ENCODE measurements around the gene MGRN1. TPM values are rescaled to one million over a fixed set of nuclear protein-coding genes. Genes with fewer than 3 reads are reported as not detected.

The MGRN1 gene
- polyA plus RNA-seq, 3 donors = 15.2 to 31.7 (median 20.1) TPM

DNA sequence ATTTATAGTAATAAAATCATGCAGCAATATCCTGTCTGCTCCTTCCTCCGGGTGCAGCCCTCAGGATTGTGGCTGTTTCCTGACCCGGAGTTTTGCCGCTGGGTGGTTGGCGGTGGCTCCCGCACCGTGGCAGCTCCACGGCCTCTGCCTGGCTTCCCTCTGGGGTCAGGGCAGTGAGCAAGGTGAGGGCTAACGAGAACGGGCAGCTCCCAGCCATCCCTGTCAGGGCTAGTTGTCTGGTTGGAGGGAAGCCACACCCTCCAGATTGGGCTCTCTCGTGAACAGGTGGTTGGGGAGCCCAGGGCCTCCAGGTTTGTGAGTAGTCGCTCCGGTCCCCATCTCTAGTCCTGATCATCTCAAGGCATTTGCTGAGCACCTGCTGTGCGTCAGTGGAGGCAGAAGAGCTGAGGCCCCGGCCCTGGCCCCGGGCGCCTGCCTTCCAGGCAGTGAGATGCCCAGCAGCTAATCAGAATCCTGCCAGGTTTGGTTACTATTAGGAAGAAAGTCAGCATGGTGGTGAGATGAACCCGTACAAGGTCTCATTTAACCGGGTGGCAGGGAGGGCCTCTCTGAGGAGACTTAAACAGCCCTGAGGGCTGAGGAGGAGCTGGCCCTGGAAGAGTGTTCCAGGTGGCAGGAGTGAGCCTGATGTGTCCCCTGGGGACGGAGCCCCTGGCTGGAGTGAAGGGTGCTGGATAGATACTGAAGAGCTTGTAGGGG is 66.5 kb downstream of the MGRN1 start:
- WGBS, 3 donors = 48 to 75% (median 51%) methylated on average over 19 of the region's 19 CpGs
- H3K27ac ChIP-seq (ENCODE audit: low read depth, low read length) = no peak overlapping the region

GRCh38 chr16:4691666-4692412 is 67.2 kb downstream of the MGRN1 start:
- WGBS, 3 donors = 73 to 81% (median 78%) methylated on average over 20 of the region's 20 CpGs

DNA sequence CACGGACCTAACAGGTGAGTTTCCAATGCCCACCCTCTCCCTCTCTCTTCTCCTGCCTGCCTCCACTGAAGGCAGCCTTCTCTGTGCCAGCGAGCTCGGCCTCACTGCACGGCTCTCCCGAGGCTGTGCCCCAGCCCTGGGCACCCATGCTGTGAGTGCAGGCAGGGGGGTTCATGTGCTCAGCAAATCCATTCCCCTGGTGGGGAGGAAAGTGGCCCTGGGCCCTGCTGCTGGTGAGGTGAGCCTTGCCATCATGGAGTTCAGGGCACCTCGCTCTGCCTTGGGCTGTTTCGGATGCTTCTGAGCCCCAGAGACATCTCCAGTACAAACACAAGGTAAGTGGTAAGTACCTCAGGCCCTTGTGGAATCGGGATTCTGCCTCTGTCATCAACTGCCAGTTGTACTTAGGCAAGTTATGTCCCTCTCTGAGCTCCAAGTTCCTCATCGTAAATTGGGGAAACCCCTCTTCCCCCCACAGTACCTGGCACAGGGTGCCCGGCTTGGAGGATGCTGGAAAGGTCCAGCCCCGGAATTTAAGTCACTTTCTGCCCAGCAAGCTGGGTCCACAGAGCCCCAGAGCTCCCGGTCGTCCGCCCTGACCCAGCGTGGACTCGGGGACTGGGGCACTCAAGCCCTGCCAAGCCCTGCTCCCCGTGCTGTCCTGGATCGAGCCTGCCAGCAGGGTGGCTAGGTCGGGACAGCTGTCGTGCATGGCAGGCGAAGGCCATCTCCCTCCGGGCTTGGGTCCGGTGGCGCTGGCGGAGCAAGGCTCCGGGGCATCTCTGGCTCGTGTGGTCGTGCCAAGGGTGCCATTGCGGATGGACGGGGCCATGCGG is 68.1 kb downstream of the MGRN1 start:
- no peak overlapping the region for H3K27ac ChIP-seq (ENCODE audit: low read depth, low read length)
- WGBS, 3 donors = 18 to 26% (median 20%) methylated on average over 30 to 31 of the region's 31 CpGs

More at GRCh38 chr16:4691666-4692412, 67.2 kb downstream of the MGRN1 start:
- no peak overlapping the region for H3K27ac ChIP-seq (ENCODE audit: low read depth, low read length)

GRCh38 chr16:4693296-4693955 is 68.8 kb downstream of the MGRN1 start, which contains the start of gene NUDT16L1:
Gene NUDT16L1 (plus strand): TSS chr16:4693562. CDS start chr16:4693727, 165 bp downstream.
- 0 to 1% (median 1%) methylated on average over 52 to 91 of the region's 91 CpGs for WGBS, 3 donors
- no peak within 1 kb of the TSS for H3K27ac ChIP-seq (ENCODE audit: low read depth, low read length)

GRCh38 chr16:4693956-4694641 is 69.5 kb downstream of the MGRN1 start:
- no peak overlapping the region for H3K27ac ChIP-seq (ENCODE audit: low read depth, low read length)
- WGBS, 3 donors = 1 to 2% (median 1%) methylated on average over 42 to 54 of the region's 54 CpGs

GRCh38 chr16:4694642-4695451 is 70.2 kb downstream of the MGRN1 start:
- no peak overlapping the region for H3K27ac ChIP-seq (ENCODE audit: low read depth, low read length)
- 49 to 57% (median 54%) methylated on average over 23 to 26 of the region's 26 CpGs for WGBS, 3 donors

- WGBS, 3 donors = 60 to 67% (median 60%) methylated on average over 12 of the region's 12 CpGs
- no peak overlapping the region for H3K27ac ChIP-seq (ENCODE audit: low read depth, low read length)
These were observed 71.0 kb downstream of the MGRN1 start for GRCh38 chr16:4695473-4696171.

- H3K27ac ChIP-seq (ENCODE audit: low read depth, low read length) = no peak overlapping the region
- 51 to 61% (median 61%) methylated on average over 19 of the region's 19 CpGs for WGBS, 3 donors
These were observed 71.7 kb downstream of the MGRN1 start for GRCh38 chr16:4696172-4696904.

DNA sequence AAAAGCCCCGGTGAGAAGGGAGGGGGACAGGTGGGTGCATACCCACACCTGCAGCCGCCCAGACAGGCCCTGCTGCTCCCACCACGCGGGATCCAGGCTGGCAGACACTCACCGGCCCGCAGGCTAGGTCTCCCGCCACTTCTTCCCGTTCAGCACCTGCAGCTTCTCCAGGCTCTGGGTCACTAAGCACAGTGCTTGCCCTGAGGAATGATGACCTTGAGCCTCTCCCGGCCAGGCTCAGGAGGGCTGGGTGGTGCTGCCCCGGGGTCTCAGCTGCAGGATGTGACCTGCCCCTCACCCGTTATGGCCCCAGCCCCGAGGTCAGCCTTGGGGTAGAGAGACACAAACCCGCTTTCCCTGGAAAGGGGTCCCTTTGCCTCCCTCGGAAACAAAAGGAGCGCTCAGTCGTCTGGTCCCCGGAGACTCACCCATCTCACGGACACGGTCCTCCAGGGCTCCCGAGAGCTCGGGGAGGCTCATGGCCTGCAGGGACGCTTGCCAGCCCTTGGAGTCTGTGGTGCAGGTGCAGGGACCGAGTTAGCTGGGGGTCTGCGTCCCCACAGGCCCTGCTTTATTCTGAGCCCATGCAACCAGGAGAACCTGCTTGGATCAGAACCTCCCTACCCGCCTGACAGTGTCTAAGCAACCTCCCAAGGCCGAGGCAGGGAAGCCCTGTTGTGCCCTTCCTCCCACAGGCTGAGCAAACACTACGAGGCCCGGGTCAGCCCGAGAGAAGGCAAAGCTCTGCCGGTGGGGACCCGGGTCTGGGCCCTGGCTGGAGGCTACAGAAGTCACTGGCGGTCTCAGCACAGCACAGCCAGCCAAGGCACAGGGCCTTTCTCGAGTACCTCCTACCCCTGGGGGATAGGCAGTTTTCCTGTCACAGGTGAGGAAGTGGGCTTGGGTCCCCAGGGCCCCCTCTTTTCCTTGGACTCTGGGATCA is 72.5 kb downstream of the MGRN1 start:
- WGBS, 3 donors = 58 to 83% (median 83%) methylated on average over 33 of the region's 33 CpGs
- H3K27ac ChIP-seq (ENCODE audit: low read depth, low read length) = no peak overlapping the region

GRCh38 chr16:4697848-4698291 is 73.2 kb downstream of the MGRN1 start:
- no peak overlapping the region for H3K27ac ChIP-seq (ENCODE audit: low read depth, low read length)
- WGBS, 3 donors = 79 to 85% (median 83%) methylated on average over 9 of the region's 9 CpGs

GRCh38 chr16:4698321-4699045 is 73.9 kb downstream of the MGRN1 start:
- WGBS, 3 donors = 90 to 94% (median 92%) methylated on average over 32 to 36 of the region's 36 CpGs

DNA sequence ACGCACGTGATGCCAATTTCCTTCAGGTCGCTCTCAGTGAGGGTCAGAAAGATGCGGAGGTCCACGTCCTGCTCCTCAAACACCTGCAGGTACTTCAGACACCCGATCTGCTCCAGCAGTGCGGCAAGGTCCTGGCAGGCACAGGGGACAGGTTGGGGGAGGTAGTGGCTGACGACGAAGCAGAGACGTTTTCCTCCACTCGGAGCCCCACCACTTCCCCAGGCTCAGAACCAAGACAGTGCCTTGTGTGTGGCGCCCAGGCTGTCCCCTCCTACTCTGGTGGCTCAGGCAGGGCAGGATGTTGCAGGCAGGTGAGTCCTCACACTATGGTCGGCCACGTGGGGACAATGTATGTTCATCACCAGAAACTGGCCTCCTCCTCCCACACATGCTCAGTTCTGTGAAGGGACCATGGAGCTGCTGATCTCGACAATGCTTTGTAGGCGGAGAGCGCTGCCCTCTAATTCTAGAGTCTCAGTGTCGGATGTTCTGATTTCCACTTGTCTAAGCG is 74.5 kb downstream of the MGRN1 start:
- 90 to 95% (median 90%) methylated on average over 19 of the region's 19 CpGs for WGBS, 3 donors
- H3K27ac ChIP-seq (ENCODE audit: low read depth, low read length) = no peak overlapping the region

More at GRCh38 chr16:4698321-4699045, 73.9 kb downstream of the MGRN1 start:
- H3K27ac ChIP-seq (ENCODE audit: low read depth, low read length) = no peak overlapping the region

DNA sequence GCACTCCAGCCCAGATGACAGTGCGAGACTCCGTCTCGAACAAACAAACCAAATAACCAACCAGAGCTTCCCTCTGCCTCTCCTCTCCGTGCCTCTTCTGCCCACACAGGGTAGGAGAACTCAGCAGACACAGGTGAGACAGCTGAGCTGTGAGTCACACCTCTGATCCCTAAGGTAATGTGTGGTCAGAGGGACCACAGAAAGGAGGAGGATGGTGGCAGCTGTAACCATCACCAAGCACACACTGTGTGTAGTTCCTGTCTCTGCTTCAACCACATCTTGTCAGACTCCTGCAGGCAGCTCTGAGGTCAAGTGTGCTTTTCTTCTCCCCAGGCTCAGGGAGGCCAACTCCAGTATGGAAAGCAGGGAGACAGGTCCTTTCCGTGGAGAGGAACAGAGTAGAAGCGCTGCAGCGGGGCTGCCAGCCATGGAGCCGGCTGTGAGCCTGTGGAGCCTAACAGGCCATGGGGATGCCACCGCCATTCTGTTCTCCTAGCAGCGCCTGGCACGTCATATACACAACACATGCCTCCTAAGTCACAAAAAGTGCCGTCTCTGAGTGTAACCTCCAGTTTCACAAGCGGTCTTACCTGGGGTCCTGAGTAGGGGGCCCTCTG is 75.9 kb downstream of the MGRN1 start:
- 94 to 95% (median 94%) methylated on average over 13 of the region's 13 CpGs for WGBS, 3 donors
- no peak overlapping the region for H3K27ac ChIP-seq (ENCODE audit: low read depth, low read length)
